ENCODE measurements around the gene GINS1. TPM values are rescaled to one million over a fixed set of nuclear protein-coding genes. Genes with fewer than 3 reads are reported as not detected.

The GINS1 gene
- total RNA-seq, 1 donor from 2014 or later = 5.3 TPM

GRCh38 chr20:25447671-25448070 is 40.2 kb downstream of the GINS1 start:
- no peak for TF ChIP-seq CTCF (IDR thresholded peaks at IDR 0.05; ENCODE audit: partially characterized antibody, unreplicated experiment)
- Mint-ChIP-seq H3K36me3 (ENCODE audit: unreplicated experiment) (peaks cover 18% of the 10 kb centered on the region), H3K4me1 (ENCODE audit: low read depth, unreplicated experiment) (no peaks in the 10 kb centered on the region), H3K27me3 (ENCODE audit: unreplicated experiment) (peaks cover 2% of the 10 kb centered on the region), H3K27ac (ENCODE audit: unreplicated experiment) (no peak overlapping the region), H3K9me3 (ENCODE audit: unreplicated experiment) (no peaks in the 10 kb centered on the region), H3K4me3 (ENCODE audit: unreplicated experiment) (no peak overlapping the region)
- no peak for DNase-seq

GRCh38 chr20:25452333-25452732 is 44.9 kb downstream of the GINS1 start:
- peaks cover 7% of the 10 kb centered on the region for H3K9me3 Mint-ChIP-seq (ENCODE audit: unreplicated experiment)
- no peaks in the 10 kb centered on the region for H3K27me3 Mint-ChIP-seq (ENCODE audit: unreplicated experiment)
- no peaks in the 10 kb centered on the region for H3K4me1 Mint-ChIP-seq (ENCODE audit: low read depth, unreplicated experiment)
- no peak for TF ChIP-seq CTCF (IDR thresholded peaks at IDR 0.05; ENCODE audit: partially characterized antibody, unreplicated experiment)
- H3K36me3 Mint-ChIP-seq (ENCODE audit: unreplicated experiment) = peaks cover 23% of the 10 kb centered on the region
- DNase-seq = no peak
- no peak overlapping the region for H3K27ac Mint-ChIP-seq (ENCODE audit: unreplicated experiment)
- H3K4me3 Mint-ChIP-seq (ENCODE audit: unreplicated experiment) = no peak overlapping the region

- TF ChIP-seq CTCF (IDR thresholded peaks at IDR 0.05; ENCODE audit: partially characterized antibody, unreplicated experiment) = no peak
- no peak for DNase-seq
- no peak overlapping the region for H3K4me3 Mint-ChIP-seq (ENCODE audit: unreplicated experiment)
- H3K9me3 Mint-ChIP-seq (ENCODE audit: unreplicated experiment) = peaks cover 7% of the 10 kb centered on the region
- no peaks in the 10 kb centered on the region for H3K4me1 Mint-ChIP-seq (ENCODE audit: low read depth, unreplicated experiment)
- H3K27me3 Mint-ChIP-seq (ENCODE audit: unreplicated experiment) = peaks cover 4% of the 10 kb centered on the region
- H3K36me3 Mint-ChIP-seq (ENCODE audit: unreplicated experiment) = peaks cover 23% of the 10 kb centered on the region
- no peak overlapping the region for H3K27ac Mint-ChIP-seq (ENCODE audit: unreplicated experiment)
Measured at GRCh38 chr20:25453035-25453810, 45.8 kb downstream of the GINS1 start.

- Mint-ChIP-seq H3K27ac (ENCODE audit: unreplicated experiment) (peak overlapping the region; percentile 82), H3K4me1 (ENCODE audit: low read depth, unreplicated experiment) (no peaks in the 10 kb centered on the region), H3K36me3 (ENCODE audit: unreplicated experiment) (peaks cover 13% of the 10 kb centered on the region), H3K4me3 (ENCODE audit: unreplicated experiment) (no peak overlapping the region), H3K9me3 (ENCODE audit: unreplicated experiment) (peaks cover 7% of the 10 kb centered on the region), H3K27me3 (ENCODE audit: unreplicated experiment) (peaks cover 4% of the 10 kb centered on the region)
- no peak for TF ChIP-seq CTCF (IDR thresholded peaks at IDR 0.05; ENCODE audit: partially characterized antibody, unreplicated experiment)
- DNase-seq = no peak
Measured at GRCh38 chr20:25454153-25454900, 46.9 kb downstream of the GINS1 start.

Data from glutamatergic neuron (in vitro differentiated cells).